ENCODE measurements around the gene TMED9. TPM values are rescaled to one million over a fixed set of nuclear protein-coding genes. Genes with fewer than 3 reads are reported as not detected.

TMED9 gene
- total RNA-seq, 1 experiment from 2014 or later: 156 TPM

DNA sequence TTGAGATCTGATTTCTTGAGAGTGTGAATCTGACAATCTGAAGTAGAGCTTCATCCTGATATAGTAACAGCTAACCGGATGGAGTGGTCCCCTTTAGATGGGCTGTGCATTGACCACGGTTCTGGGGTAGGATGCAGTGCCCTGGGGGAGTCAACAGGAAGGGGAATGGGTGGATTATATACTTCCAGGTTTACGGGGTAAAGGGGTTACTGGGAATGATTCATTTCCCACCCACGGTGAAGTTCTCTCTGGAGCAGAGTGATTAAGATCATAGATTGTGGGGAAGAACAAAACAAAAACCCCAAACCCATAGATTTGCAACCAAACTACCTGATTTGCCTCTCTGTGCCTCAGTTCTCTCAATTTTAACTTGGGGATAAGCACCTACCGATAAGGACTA is 6.5 kb downstream of the TMED9 start:
- H3K4me3 Mint-ChIP-seq: peak overlapping the region in 1 of 2 experiments; percentile 78; a peak in 3 of 5 replicates
- Histone ChIP-seq H3K4me2 (ENCODE audit: insufficient read depth, insufficient read length, low read length) (no peak overlapping the region), H4K5ac (ENCODE audit: insufficient read length, low read depth, low read length) (no peak overlapping the region), H3K56ac (ENCODE audit: insufficient read length, low read depth, low read length) (no peak overlapping the region), H2BK5ac (ENCODE audit: insufficient read length, low read length) (no peak overlapping the region), H2BK12ac (ENCODE audit: insufficient read length, low read depth, low read length) (no peak overlapping the region), H3K9me3 (ENCODE audit: control insufficient read depth, low read depth, low read length) (no peaks in the 10 kb centered on the region), H4K91ac (ENCODE audit: insufficient read length, low read depth, low read length) (no peak overlapping the region), H3K23me2 (ENCODE audit: insufficient read length, low read depth, low read length, poor library complexity, severe bottlenecking) (peaks cover 6% of the 10 kb centered on the region), H3K79me1 (ENCODE audit: insufficient read depth, low read depth, low read length, poor library complexity, severe bottlenecking) (no peaks in the 10 kb centered on the region), H2BK20ac (ENCODE audit: low read depth, low read length, poor library complexity, severe bottlenecking) (no peak overlapping the region), H3K9ac (ENCODE audit: extremely low read depth, insufficient read length, low read length) (no peak overlapping the region), H2AK5ac (ENCODE audit: insufficient read length, low read length) (no peak overlapping the region), H2AFZ (ENCODE audit: low read length) (no peak overlapping the region), H3K27me3 (ENCODE audit: insufficient read depth, low read length) (no peaks in the 10 kb centered on the region), H3K27ac (ENCODE audit: insufficient read length, low read depth, low read length) (no peak overlapping the region), H3T11ph (ENCODE audit: low read length) (no peak overlapping the region), H3K18ac (ENCODE audit: insufficient read length, low read depth, low read length) (no peak overlapping the region), H2BK120ac (ENCODE audit: low read depth, low read length, poor library complexity, severe bottlenecking) (no peak overlapping the region), H4K8ac (replicated peaks; ENCODE audit: insufficient read length, low read depth, low read length) (no peak overlapping the region), H3K4me1 (ENCODE audit: insufficient read depth, low read length) (peaks cover 3% of the 10 kb centered on the region; the same call in 1 of the 2 replicates), H4K20me1 (ENCODE audit: control insufficient read depth, insufficient read depth, insufficient read length) (no peaks in the 10 kb centered on the region), H3K4ac (ENCODE audit: low read depth, low read length) (no peak overlapping the region), H2BK15ac (ENCODE audit: low read depth, low read length) (no peak overlapping the region), H3K23ac (ENCODE audit: insufficient read length, low read depth, low read length) (no peak overlapping the region), H3K79me2 (ENCODE audit: insufficient read depth, low read length) (no peaks in the 10 kb centered on the region), H3K14ac (ENCODE audit: insufficient read depth, low read length) (no peak overlapping the region)
- no peak overlapping the region for H3K27ac Mint-ChIP-seq
- no CpG with 5 or more reads among the region's 5 CpGs for WGBS (ENCODE audit: extremely low coverage, insufficient read length, low lambda C conversion rate)
- TF ChIP-seq, protein P1, sequence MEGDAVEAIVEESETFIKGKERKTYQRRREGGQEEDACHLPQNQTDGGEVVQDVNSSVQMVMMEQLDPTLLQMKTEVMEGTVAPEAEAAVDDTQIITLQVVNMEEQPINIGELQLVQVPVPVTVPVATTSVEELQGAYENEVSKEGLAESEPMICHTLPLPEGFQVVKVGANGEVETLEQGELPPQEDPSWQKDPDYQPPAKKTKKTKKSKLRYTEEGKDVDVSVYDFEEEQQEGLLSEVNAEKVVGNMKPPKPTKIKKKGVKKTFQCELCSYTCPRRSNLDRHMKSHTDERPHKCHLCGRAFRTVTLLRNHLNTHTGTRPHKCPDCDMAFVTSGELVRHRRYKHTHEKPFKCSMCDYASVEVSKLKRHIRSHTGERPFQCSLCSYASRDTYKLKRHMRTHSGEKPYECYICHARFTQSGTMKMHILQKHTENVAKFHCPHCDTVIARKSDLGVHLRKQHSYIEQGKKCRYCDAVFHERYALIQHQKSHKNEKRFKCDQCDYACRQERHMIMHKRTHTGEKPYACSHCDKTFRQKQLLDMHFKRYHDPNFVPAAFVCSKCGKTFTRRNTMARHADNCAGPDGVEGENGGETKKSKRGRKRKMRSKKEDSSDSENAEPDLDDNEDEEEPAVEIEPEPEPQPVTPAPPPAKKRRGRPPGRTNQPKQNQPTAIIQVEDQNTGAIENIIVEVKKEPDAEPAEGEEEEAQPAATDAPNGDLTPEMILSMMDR (conservative IDR thresholded peaks at IDR 0.05): no peak
- no peaks in the 10 kb centered on the region; a peak in 1 of 5 replicates for H3K9me3 Mint-ChIP-seq
- DNase-seq: no peak
- H3K36me3 Mint-ChIP-seq (ENCODE audit: insufficient read depth in 1 of 3, low read depth in 3 of 3): peaks cover 24 to 42% (median 34%) of the 10 kb centered on the region in 3 experiments
- H3K27me3 Mint-ChIP-seq (ENCODE audit: low read depth): peaks cover 11% of the 10 kb centered on the region
- H3K4me1 Mint-ChIP-seq: peaks cover 11 to 16% of the 10 kb centered on the region in 2 experiments
